K562 (cell line): ENCODE results near the gene NDUFS6. TPM values are rescaled to one million over a fixed set of nuclear protein-coding genes. Genes with fewer than 3 reads are reported as not detected.

Source experiments
- ATAC-seq: fragments of 200-7000 bp; cut with Tn5 transposase; 3 replicates; pipeline ENCODE4 v1.9.1; 2020; ENCODE audit warnings: moderate library complexity
- BruUV-seq: library from RNA; stranded (reverse); fragments of 400-500 nt; replicated peaks from 2 replicates; lab custom pipeline; 2021; lab: Mats Ljungman, UMichigan
- CTCF ChIA-PET: fragments of 300-600 bp; formaldehyde crosslinking; extraction: SDS; loops from one replicate; lab custom pipeline; 2021; ENCODE audit warnings: low intra/inter-chr PET ratio; lab: Yijun Ruan, JAX
- POLR2A ChIA-PET: fragments of 300-600, 350-650 bp; sonication (Branson Sonifier 250); formaldehyde crosslinking; extraction: SDS; loops from one replicate; lab custom pipeline; 2021; ENCODE audit warnings: antibody characterized with exemption, inconsistent platforms; lab: Yijun Ruan, JAX
- DNase-seq, 4 experiments: peaks; one replicate each; pipeline versions ENCODE4 v3.0.0 to v3.0.0-alpha.2; 2011 to 2018; ENCODE audit warnings: low spot score in 3 of 4, mixed read lengths in 3 of 4; ENCODE audit errors: extremely low read depth in 1 of 4
- FAIRE-seq: peaks from 2 replicates; lab custom pipeline; 2011; peaks lifted over from hg19 to GRCh38; lab: Jason Lieb, UNC
- H2AFZ ChIP-seq: 2 replicates; pipeline ENCODE4 v1.6.0; 2011; ENCODE audit warnings: low read depth, low read length, control low read depth, inconsistent platforms
- H3K27ac ChIP-seq: fragments of 200-600 bp; 3 replicates; pipeline ENCODE4 v1.8.0; 2011; ENCODE audit warnings: low read depth, mild to moderate bottlenecking, control low read depth, inconsistent platforms, low read length, moderate library complexity, mixed read lengths; ENCODE audit errors: extremely low read depth
- H3K27me3 ChIP-seq, 2 experiments: fragments of 300-600 bp in 1 of 2; 2 replicates in 1 of 2; 3 replicates in 1 of 2; pipeline versions ENCODE4 v1.6.0 to v1.8.0; 2011; ENCODE audit warnings: inconsistent platforms in 2 of 2, low read length in 2 of 2, mild to moderate bottlenecking in 1 of 2, mixed read lengths in 1 of 2, moderate library complexity in 1 of 2; ENCODE audit not compliant: control insufficient read depth in 2 of 2, insufficient read depth in 2 of 2
- H3K36me3 ChIP-seq: fragments of 300-600 bp; 3 replicates; pipeline ENCODE4 v1.8.0; 2011; ENCODE audit warnings: mild to moderate bottlenecking, low read length, inconsistent platforms; ENCODE audit not compliant: control insufficient read depth, insufficient read depth
- H3K4me1 ChIP-seq, 2 experiments: fragments of 200-600 bp in 1 of 2; replicated peaks in 1 of 2; 2 replicates in 1 of 2; 3 replicates in 1 of 2; pipeline versions ENCODE4 v1.5.1 to v1.8.0; 2011; ENCODE audit warnings: inconsistent platforms in 2 of 2, low read length in 2 of 2, mild to moderate bottlenecking in 1 of 2, mixed read lengths in 1 of 2, moderate library complexity in 1 of 2; ENCODE audit not compliant: control insufficient read depth in 2 of 2, insufficient read depth in 2 of 2
- H3K4me2 ChIP-seq: 2 replicates; pipeline ENCODE4 v1.6.1; 2011; ENCODE audit warnings: low read length, control low read depth, inconsistent platforms, mixed read lengths; ENCODE audit not compliant: insufficient read depth
- H3K4me3 ChIP-seq: fragments of 200-600 bp; sonication (generic), shearing (Covaris generic); 2 replicates; pipeline ENCODE4 v1.5.1; 2016; ENCODE audit warnings: control low read depth, inconsistent platforms
- H3K79me2 ChIP-seq: fragments of 200-600 bp; 3 replicates; pipeline ENCODE4 v1.8.0; 2011; ENCODE audit warnings: low read length, inconsistent platforms; ENCODE audit not compliant: control insufficient read depth, insufficient read depth
- H3K9ac ChIP-seq, 2 experiments: 2 replicates each; pipeline versions ENCODE4 v1.6.0 to v1.6.1; 2011; ENCODE audit warnings: low read depth in 2 of 2, low read length in 2 of 2, control low read depth in 1 of 2, inconsistent platforms in 1 of 2, mild to moderate bottlenecking in 1 of 2, mixed read lengths in 1 of 2; ENCODE audit not compliant: insufficient read depth in 1 of 2
- H3K9me1 ChIP-seq: one replicate; pipeline ENCODE4 v1.6.0; 2011; ENCODE audit warnings: inconsistent platforms, mild to moderate bottlenecking, low read length, moderate library complexity; ENCODE audit not compliant: control insufficient read depth, insufficient read depth
- H3K9me3 ChIP-seq: replicated peaks from 2 replicates; pipeline ENCODE4 v1.5.1; 2011; ENCODE audit warnings: low read depth, low read length, inconsistent platforms; ENCODE audit not compliant: control insufficient read depth, insufficient read depth
- H4K20me1 ChIP-seq: replicated peaks from 2 replicates; pipeline ENCODE4 v1.6.1; 2011; ENCODE audit warnings: low read length, inconsistent platforms, mixed read lengths; ENCODE audit not compliant: control insufficient read depth, insufficient read depth
- HDAC3 ChIP-seq: fragments of 450-650 bp; IDR thresholded peaks from 2 replicates; pipeline ENCODE4 v1.6.1; 2018; ENCODE audit warnings: borderline replicate concordance, mild to moderate bottlenecking, moderate library complexity; ENCODE audit not compliant: partially characterized antibody
- IRF1 ChIP-seq: sonication (generic); formaldehyde crosslinking; IDR thresholded peaks from 2 replicates; pipeline ENCODE4 v1.8.0; 2022; ENCODE audit warnings: missing genetic modification reagents, mild to moderate bottlenecking, borderline replicate concordance
- NKRF ChIP-seq: fragments of 450-650 bp; IDR thresholded peaks from 2 replicates; pipeline ENCODE4 v1.6.1; 2016; ENCODE audit warnings: borderline replicate concordance
- PCBP2 ChIP-seq: fragments of 200-400 bp; formaldehyde crosslinking; IDR thresholded peaks from 2 replicates; pipeline ENCODE4 v1.6.1; 2018; ENCODE audit warnings: low read length, low read depth, mild to moderate bottlenecking, moderate library complexity; ENCODE audit not compliant: poor library complexity, severe bottlenecking
- REST ChIP-seq, 2 experiments: fragments of 450-650 bp; formaldehyde crosslinking in 1 of 2; IDR thresholded peaks; 2 replicates each; pipeline versions ENCODE4 v1.4.0 to v1.6.1; 2014 to 2020; ENCODE audit warnings: mild to moderate bottlenecking in 2 of 2, borderline replicate concordance in 1 of 2, low read depth in 1 of 2
- ZNF124 ChIP-seq: sonication (generic); formaldehyde crosslinking; IDR thresholded peaks from 2 replicates; pipeline ENCODE4 v1.8.1; 2022; ENCODE audit warnings: missing genetic modification reagents
- WGBS: fragments of 100-300 bp; shearing (Covaris generic); methylation state at CpG from one replicate; pipeline ENCODE4 v1.1.6; 2016; ENCODE audit warnings: low coverage, mixed read lengths; ENCODE audit not compliant: insufficient coverage; ENCODE audit errors: missing lambda C conversion rate; 5-methylcytosine and 5-hydroxymethylcytosine counted together
- in situ Hi-C: fragments of 300-500 bp; cut with MboI; formaldehyde crosslinking; loops from 4 replicates; pipeline ENCODE4 v1.15.0; 2018; ENCODE audit warnings: inconsistent platforms, mixed read lengths
- intact Hi-C: fragments of 100-400 bp; cut with micrococcal nuclease; formaldehyde crosslinking; loops from 2 replicates; pipeline ENCODE4 v1.14.2; 2022
- polyA plus RNA-seq, 8 experiments: library from polyadenylated mRNA; depleted of rRNA in 4 of 8; stranded (reverse) in 5 of 8; unstranded in 3 of 8; fragments of >200 nt; fragmentation: Nextera tagmentation in 2 of 8; fragmentation: Illumina TruSeq in 1 of 8; extraction: Ambion mirVana in 2 of 8; extraction: Trizol in 1 of 8; gene quantifications; 2 replicates each; pipeline versions ENCODE4 v1.2.1 to v1.2.3, GENCODE V29; 2011 to 2014; ENCODE audit warnings: inconsistent platforms in 1 of 8, missing spikeins in 1 of 8
- total RNA-seq, 7 experiments: library from RNA; depleted of rRNA in 6 of 7; stranded (reverse); fragments of >200 nt in 6 of 7; fragmentation: Illumina TruSeq in 2 of 7; extraction: Trizol in 2 of 7; gene quantifications; 2 replicates each; pipeline versions ENCODE4 v1.2.1 to v1.2.3, GENCODE V29; 2011 to 2021; ENCODE audit warnings: low replicate concordance in 1 of 7

Gene NDUFS6
- total and polyA plus RNA-seq, 9 of the 15 experiments (the other 6 are each of a cell fraction or from before 2014, with no cell fraction given): 36.1 to 291 (median 77.0) TPM

- Histone ChIP-seq H2AFZ (no peak overlapping the region), H3K4me1 (peaks cover 0 to 9% of the 10 kb centered on the region in 2 experiments; a peak in 3 of 5 replicates), H3K27me3 (peaks cover 70 to 77% of the 10 kb centered on the region in 2 experiments), H4K20me1 (peaks cover 3% of the 10 kb centered on the region), H3K4me3 (no peak overlapping the region), H3K79me2 (no peaks in the 10 kb centered on the region), H3K9ac (no peak overlapping the region), H3K27ac (no peak overlapping the region), H3K4me2 (no peak overlapping the region), H3K9me3 (no peaks in the 10 kb centered on the region), H3K36me3 (no peaks in the 10 kb centered on the region), H3K9me1 (no peaks in the 10 kb centered on the region)
- ChIA-PET CTCF (no interaction called here), POLR2A (no interaction called here)
- DNase-seq: no peak
- FAIRE-seq: no peak
- no TSS peak for BruUV-seq
- intact Hi-C loops (no loop called here), in situ Hi-C loops (no loop called here)
- ATAC-seq: no peak
- TF ChIP-seq NKRF (no peak), ZNF124 (no peak), PCBP2 (no peak), REST (IDR thresholded peaks at IDR 0.05; ENCODE audit: borderline replicate concordance) (no peak), REST (CRISPR knock-in tag; IDR thresholded peaks at IDR 0.05; ENCODE audit: low read depth) (no peak), IRF1 (CRISPR knock-in tag) (no peak), HDAC3 (no peak)
- 2% methylated on average over 26 of the region's 29 CpGs for WGBS
Observed at GRCh38 chr5:1786621-1787471, 14.4 kb upstream of the NDUFS6 start.
